GM12878 (cell line): ENCODE results near the gene ZFAND2A. TPM values are rescaled to one million over a fixed set of nuclear protein-coding genes. Genes with fewer than 3 reads are reported as not detected.
"Not testable (repeated sequence)": the region's sequence is repeated elsewhere in the genome, so short reads cannot be mapped to it uniquely, and the experiment has no call there.

Experiments
- ATAC-seq: fragments of 200-7000 bp; cut with Tn5 transposase; 3 replicates; pipeline ENCODE4 v1.9.1; 2020; ENCODE audit warnings: mild to moderate bottlenecking, moderate library complexity
- BruUV-seq: library from RNA; stranded (reverse); fragments of 400-500 nt; replicated peaks from 2 replicates; lab custom pipeline; 2021; lab: Mats Ljungman, UMichigan
- CTCF ChIA-PET: fragments of 300-600 bp; sonication (Branson Sonifier 250); formaldehyde crosslinking; extraction: SDS; loops from one replicate; lab custom pipeline; 2021; ENCODE audit warnings: inconsistent platforms; lab: Yijun Ruan, JAX
- POLR2A ChIA-PET: fragments of 350-600 bp; formaldehyde crosslinking; extraction: SDS; loops from one replicate; lab custom pipeline; 2021; ENCODE audit warnings: inconsistent platforms; lab: Charles Lee
- RAD21 ChIA-PET: fragments of 300-600 bp; sonication (Branson Sonifier 250); formaldehyde crosslinking; loops from one replicate; lab custom pipeline; 2023; ENCODE audit warnings: antibody characterized with exemption; ENCODE audit not compliant: unreplicated experiment; lab: Charles Lee
- SMC1A ChIA-PET: fragments of 300-600 bp; sonication (Branson Sonifier 250); formaldehyde crosslinking; loops from one replicate; lab custom pipeline; 2023; ENCODE audit not compliant: unreplicated experiment, uncharacterized antibody; lab: Charles Lee
- DNase-seq: peaks from one replicate; pipeline ENCODE4 v3.0.0-alpha.2; 2011; ENCODE audit warnings: low read depth, low spot score
- FAIRE-seq: peaks from 3 replicates; lab custom pipeline; 2011; peaks lifted over from hg19 to GRCh38; lab: Jason Lieb, UNC
- H2AFZ ChIP-seq: 2 replicates; pipeline ENCODE4 v1.6.0; 2011; ENCODE audit warnings: low read depth, low read length, control low read depth; ENCODE audit not compliant: control insufficient read depth
- H3K27ac ChIP-seq: 2 replicates; pipeline ENCODE4 v1.5.1; 2011; ENCODE audit warnings: control low read depth; ENCODE audit not compliant: control insufficient read depth, insufficient read depth
- H3K27me3 ChIP-seq, 2 experiments: replicated peaks in 1 of 2; 2 replicates each; pipeline versions ENCODE4 v1.6.0 to v1.6.1; 2011; ENCODE audit warnings: low read length in 1 of 2; ENCODE audit not compliant: control insufficient read depth in 2 of 2, insufficient read depth in 2 of 2
- H3K36me3 ChIP-seq, 2 experiments: 2 replicates each; pipeline ENCODE4 v1.5.1; 2011; ENCODE audit warnings: low read length in 1 of 2; ENCODE audit not compliant: control insufficient read depth in 2 of 2, insufficient read depth in 2 of 2
- H3K4me1 ChIP-seq: 2 replicates; pipeline ENCODE4 v1.6.1; 2011; ENCODE audit warnings: mild to moderate bottlenecking, low read length, moderate library complexity, mixed read lengths; ENCODE audit not compliant: control insufficient read depth, insufficient read depth
- H3K4me2 ChIP-seq: 2 replicates; pipeline ENCODE4 v1.6.0; 2011; ENCODE audit warnings: control low read depth; ENCODE audit not compliant: control insufficient read depth, insufficient read depth
- H3K4me3 ChIP-seq: fragments of 200-600 bp; sonication (generic); 2 replicates; pipeline ENCODE4 v1.5.1; 2016
- H3K79me2 ChIP-seq: 2 replicates; pipeline ENCODE4 v1.6.0; 2011; ENCODE audit warnings: low read length; ENCODE audit not compliant: control insufficient read depth, insufficient read depth
- H3K9ac ChIP-seq: 2 replicates; pipeline ENCODE4 v1.8.0; 2011; ENCODE audit warnings: low read length, control low read depth, mixed read lengths; ENCODE audit not compliant: control insufficient read depth, insufficient read depth
- H3K9me3 ChIP-seq: replicated peaks from 3 replicates; pipeline ENCODE4 v1.5.1; 2011; ENCODE audit warnings: mild to moderate bottlenecking, low read length; ENCODE audit not compliant: control insufficient read depth, insufficient read depth
- H4K20me1 ChIP-seq: 2 replicates; pipeline ENCODE4 v1.6.0; 2011; ENCODE audit not compliant: control insufficient read depth, insufficient read depth
- CREB1 ChIP-seq: IDR thresholded peaks from 2 replicates; pipeline ENCODE4 v1.6.1; 2012; ENCODE audit warnings: low read depth, mild to moderate bottlenecking, inconsistent platforms
- CREM ChIP-seq: IDR thresholded peaks from 2 replicates; pipeline ENCODE4 v1.6.1; 2014; ENCODE audit warnings: antibody characterized with exemption, low read depth
- CTCF ChIP-seq, 3 experiments: IDR thresholded peaks in 2 of 3; conservative IDR thresholded peaks in 1 of 3; 2 replicates each; pipeline ENCODE4 v1.5.1; 2011; ENCODE audit warnings: low read depth in 3 of 3, low read length in 3 of 3, mild to moderate bottlenecking in 3 of 3, control low read depth in 2 of 3, moderate library complexity in 2 of 3, inconsistent platforms in 1 of 3, mixed read lengths in 1 of 3; ENCODE audit not compliant: control insufficient read depth in 2 of 3, insufficient read depth in 1 of 3; ENCODE audit errors: extremely low read depth in 1 of 3
- IRF5 ChIP-seq: fragments of 450-650 bp; IDR thresholded peaks from 2 replicates; pipeline ENCODE4 v1.6.1; 2017; ENCODE audit warnings: borderline replicate concordance
- RB1 ChIP-seq: fragments of 450-650 bp; formaldehyde crosslinking; IDR thresholded peaks from 2 replicates; pipeline ENCODE4 v1.6.1; 2017; ENCODE audit warnings: mild to moderate bottlenecking, borderline replicate concordance
- WGBS: methylation state at CpG from one replicate; pipeline ENCODE4 v1.1.6; 2016; ENCODE audit warnings: low lambda C conversion rate; ENCODE audit not compliant: insufficient replicate concordance, insufficient coverage; ENCODE audit errors: missing lambda C conversion rate; 5-methylcytosine and 5-hydroxymethylcytosine counted together
- in situ Hi-C: fragments of 300-500 bp; cut with MboI; formaldehyde crosslinking; loops from 9 replicates; pipeline ENCODE4 v1.14.3; 2018; ENCODE audit warnings: mixed read lengths
- intact Hi-C: fragments of 100-400 bp; cut with micrococcal nuclease; formaldehyde crosslinking; loops from one replicate; pipeline ENCODE4 v1.14.2; 2022; ENCODE audit not compliant: unreplicated experiment
- polyA plus RNA-seq, 11 experiments: library from polyadenylated mRNA; depleted of rRNA in 4 of 11; unstranded in 6 of 11; stranded (reverse) in 5 of 11; fragments of >200 nt; fragmentation: Nextera tagmentation in 4 of 11; fragmentation: Illumina TruSeq in 1 of 11; extraction: Ambion mirVana in 4 of 11; extraction: Trizol in 1 of 11; gene quantifications; 1 replicate in 1 of 11; 2 replicates in 10 of 11; pipeline versions ENCODE4 v1.2.1 to v1.2.3, GENCODE V29; 2011 to 2016; ENCODE audit warnings: inconsistent platforms in 2 of 11, missing spikeins in 2 of 11, low read depth in 1 of 11
- total RNA-seq, 4 experiments: library from RNA; depleted of rRNA in 3 of 4; stranded (reverse); fragments of >200 nt in 3 of 4; fragmentation: Illumina TruSeq in 1 of 4; extraction: Trizol in 1 of 4; gene quantifications; 2 replicates each; pipeline versions ENCODE4 v1.2.1 to v1.2.3, GENCODE V29; 2013 to 2021

The ZFAND2A gene
- total and polyA plus RNA-seq, 10 of the 15 experiments (the other 5 are each of a cell fraction or from before 2014, with no cell fraction given): 14.8 to 39.9 (median 20.8) TPM

GRCh38 chr7:1115171-1116045, 44.6 kb downstream of the ZFAND2A start:
- H3K9ac ChIP-seq, BruUV-seq, H3K27me3 ChIP-seq, H3K9me3 ChIP-seq, CTCF ChIA-PET, H3K4me2 ChIP-seq, DNase-seq, POLR2A ChIA-PET, H2AFZ ChIP-seq, H3K4me1 ChIP-seq, H3K27ac ChIP-seq, H3K79me2 ChIP-seq, H4K20me1 ChIP-seq, H3K4me3 ChIP-seq, ATAC-seq, in situ Hi-C loops, FAIRE-seq, H3K36me3 ChIP-seq, intact Hi-C loops: not testable (repeated sequence)
- 96% methylated on average over 39 of the region's 44 CpGs for WGBS
- ChIA-PET RAD21 (interaction anchor here (0.7 kb wide), 1 partner anchor 33 kb away, joined by 3 read pairs; no protein-coding TSS in a partner anchor), SMC1A (interaction anchor here (0.6 kb wide), 1 partner anchor 10 kb away, joined by 3 read pairs; no protein-coding TSS in a partner anchor)
- TF ChIP-seq CREM (0 out of 2 replicates have a peak, but pooled peaks have one; percentile 43), CREB1 (peak; percentile 45)

- no peak for ATAC-seq
These were observed 45.5 kb downstream of the ZFAND2A start for GRCh38 chr7:1114505-1114904.

More at GRCh38 chr7:1114505-1114904, 45.5 kb downstream of the ZFAND2A start:
- ChIA-PET POLR2A (interaction anchor here (0.6 kb wide), 1 partner anchor 164 kb away, joined by 5 read pairs; no protein-coding TSS in a partner anchor), SMC1A (no interaction called here), CTCF (interaction anchor here (0.6 kb wide), 1 partner anchor 230 kb away, joined by 3 read pairs; no protein-coding TSS in a partner anchor), RAD21 (no interaction called here)
- TF ChIP-seq IRF5: no peak
- no peak for TF ChIP-seq RB1
- no peak for TF ChIP-seq CTCF (IDR thresholded peaks at IDR 0.05 in 2 of 3, conservative IDR thresholded peaks at IDR 0.05 in 1 of 3; ENCODE audit: control insufficient read depth in 2 of 3, extremely low read depth in 1 of 3, insufficient read depth in 1 of 3, low read depth in 3 of 3, low read length in 3 of 3)
- Histone ChIP-seq H3K4me3 (no peak overlapping the region), H3K9me3 (no peaks in the 10 kb centered on the region), H4K20me1 (no peaks in the 10 kb centered on the region), H3K9ac (no peak overlapping the region), H2AFZ (no peak overlapping the region), H3K4me2 (no peak overlapping the region), H3K4me1 (no peaks in the 10 kb centered on the region), H3K79me2 (no peaks in the 10 kb centered on the region), H3K36me3 (peaks cover 0 to 1% of the 10 kb centered on the region in 2 experiments; a peak in 2 of 4 replicates), H3K27ac (no peak overlapping the region), H3K27me3 (no peaks in the 10 kb centered on the region)
- no peak for DNase-seq
- no TSS peak for BruUV-seq
- in situ Hi-C loops (no loop called here), intact Hi-C loops (no loop called here)
- 98% methylated on average over 14 of the region's 19 CpGs for WGBS
- FAIRE-seq: no peak
